ENCODE data around the gene COL4A2. TPM values are rescaled to one million over a fixed set of nuclear protein-coding genes. Genes with fewer than 3 reads are reported as not detected.
A peak's percentile ranks its signal among the peaks of the same experiment; 100 is the strongest.

The COL4A2 gene
- total RNA-seq, 1 donor from 2014 or later: not detected

DNA sequence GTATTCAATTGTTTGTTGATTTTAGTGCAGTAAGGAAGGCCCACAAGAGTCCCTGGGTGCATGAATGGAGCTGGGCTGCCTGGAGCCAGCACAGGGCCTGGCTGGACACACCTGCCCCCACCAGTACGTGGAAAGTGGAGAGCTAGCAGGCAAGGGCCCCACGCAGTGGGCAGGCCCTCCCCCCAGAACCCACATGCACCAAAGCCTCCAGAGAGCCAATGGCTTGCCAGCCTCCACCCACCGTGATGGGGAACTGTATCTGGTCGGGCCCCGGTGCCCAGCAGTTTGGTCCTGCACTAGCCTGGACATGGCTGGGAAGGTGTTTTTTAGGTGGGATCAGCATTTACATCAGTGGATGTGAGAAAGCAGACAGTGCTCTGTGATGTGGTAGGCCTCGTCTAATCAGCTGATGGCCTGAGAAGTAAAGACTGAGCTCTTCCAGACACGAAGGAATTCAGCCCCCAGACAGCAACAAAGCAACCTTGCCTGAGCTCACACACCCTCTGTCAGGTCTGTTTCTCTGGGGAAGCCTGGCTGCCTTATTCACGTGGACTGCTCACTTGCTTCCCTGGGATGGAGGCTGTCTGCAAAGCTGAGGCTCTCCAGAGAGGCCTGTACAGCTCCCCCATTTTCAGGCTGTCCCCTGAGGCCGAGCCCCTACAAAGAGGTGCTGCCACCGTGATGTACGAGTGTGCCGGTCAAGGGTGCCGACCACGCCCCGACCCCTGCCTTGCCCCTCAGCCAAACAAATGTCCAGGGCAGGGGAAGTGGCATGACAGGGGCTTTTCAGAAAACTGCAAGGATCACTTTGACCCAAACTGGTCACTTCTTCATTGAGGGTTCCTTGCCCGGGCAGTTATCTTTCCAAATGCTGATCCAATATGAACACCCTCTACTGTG, 226.9 kb downstream of the COL4A2 start:
- peaks cover 23% of the 10 kb centered on the region for H3K4me1 Mint-ChIP-seq
- POLR2A ChIA-PET: interaction anchor here (0.6 kb wide), 1 partner anchor 360 kb away, joined by 6 read pairs; no protein-coding TSS in a partner anchor
- no peaks in the 10 kb centered on the region for H3K36me3 Mint-ChIP-seq (ENCODE audit: low read depth)
- TF ChIP-seq, protein P1, sequence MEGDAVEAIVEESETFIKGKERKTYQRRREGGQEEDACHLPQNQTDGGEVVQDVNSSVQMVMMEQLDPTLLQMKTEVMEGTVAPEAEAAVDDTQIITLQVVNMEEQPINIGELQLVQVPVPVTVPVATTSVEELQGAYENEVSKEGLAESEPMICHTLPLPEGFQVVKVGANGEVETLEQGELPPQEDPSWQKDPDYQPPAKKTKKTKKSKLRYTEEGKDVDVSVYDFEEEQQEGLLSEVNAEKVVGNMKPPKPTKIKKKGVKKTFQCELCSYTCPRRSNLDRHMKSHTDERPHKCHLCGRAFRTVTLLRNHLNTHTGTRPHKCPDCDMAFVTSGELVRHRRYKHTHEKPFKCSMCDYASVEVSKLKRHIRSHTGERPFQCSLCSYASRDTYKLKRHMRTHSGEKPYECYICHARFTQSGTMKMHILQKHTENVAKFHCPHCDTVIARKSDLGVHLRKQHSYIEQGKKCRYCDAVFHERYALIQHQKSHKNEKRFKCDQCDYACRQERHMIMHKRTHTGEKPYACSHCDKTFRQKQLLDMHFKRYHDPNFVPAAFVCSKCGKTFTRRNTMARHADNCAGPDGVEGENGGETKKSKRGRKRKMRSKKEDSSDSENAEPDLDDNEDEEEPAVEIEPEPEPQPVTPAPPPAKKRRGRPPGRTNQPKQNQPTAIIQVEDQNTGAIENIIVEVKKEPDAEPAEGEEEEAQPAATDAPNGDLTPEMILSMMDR (IDR thresholded peaks at IDR 0.05): no peak
- intact Hi-C loops (cut with micrococcal nuclease): no loop called here
- H3K27ac Mint-ChIP-seq: no peak overlapping the region
- no peak overlapping the region for H3K4me3 Mint-ChIP-seq
- H3K27me3 Mint-ChIP-seq: no peaks in the 10 kb centered on the region
- no peaks in the 10 kb centered on the region for H3K9me3 Mint-ChIP-seq
- CTCF ChIA-PET: no interaction called here
- ATAC-seq (ENCODE audit: low read depth) (no peak), DNase-seq (no peak)

DNA sequence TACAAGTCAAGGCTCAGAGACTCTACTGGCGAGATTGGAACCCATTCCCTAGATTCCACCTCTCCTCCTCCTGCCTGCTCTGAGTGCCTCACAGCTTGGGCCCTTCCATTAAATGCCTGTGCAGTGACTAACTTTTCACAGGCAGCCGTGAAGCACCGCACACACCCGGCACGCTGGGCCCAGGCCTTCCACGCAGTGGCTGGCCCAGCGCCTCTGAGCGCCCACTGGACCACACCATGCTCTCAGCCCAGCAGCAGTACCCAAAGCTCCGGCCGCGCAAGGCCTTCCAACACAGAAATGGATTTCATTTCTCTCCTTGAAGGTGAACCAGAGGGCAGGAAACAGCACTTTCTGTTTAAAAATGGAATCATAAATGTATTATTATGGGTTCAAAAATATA, 228.4 kb downstream of the COL4A2 start:
- Mint-ChIP-seq H3K27me3 (no peaks in the 10 kb centered on the region), H3K4me1 (peaks cover 23% of the 10 kb centered on the region), H3K9me3 (no peaks in the 10 kb centered on the region), H3K4me3 (no peak overlapping the region), H3K27ac (no peak overlapping the region), H3K36me3 (ENCODE audit: low read depth) (no peaks in the 10 kb centered on the region)
- DNase-seq (no peak), ATAC-seq (ENCODE audit: low read depth) (no peak)
- POLR2A ChIA-PET: no interaction called here
- TF ChIP-seq, protein P1 (IDR thresholded peaks at IDR 0.05): no peak
- intact Hi-C loops (cut with micrococcal nuclease): no loop called here
- CTCF ChIA-PET: no interaction called here

DNA sequence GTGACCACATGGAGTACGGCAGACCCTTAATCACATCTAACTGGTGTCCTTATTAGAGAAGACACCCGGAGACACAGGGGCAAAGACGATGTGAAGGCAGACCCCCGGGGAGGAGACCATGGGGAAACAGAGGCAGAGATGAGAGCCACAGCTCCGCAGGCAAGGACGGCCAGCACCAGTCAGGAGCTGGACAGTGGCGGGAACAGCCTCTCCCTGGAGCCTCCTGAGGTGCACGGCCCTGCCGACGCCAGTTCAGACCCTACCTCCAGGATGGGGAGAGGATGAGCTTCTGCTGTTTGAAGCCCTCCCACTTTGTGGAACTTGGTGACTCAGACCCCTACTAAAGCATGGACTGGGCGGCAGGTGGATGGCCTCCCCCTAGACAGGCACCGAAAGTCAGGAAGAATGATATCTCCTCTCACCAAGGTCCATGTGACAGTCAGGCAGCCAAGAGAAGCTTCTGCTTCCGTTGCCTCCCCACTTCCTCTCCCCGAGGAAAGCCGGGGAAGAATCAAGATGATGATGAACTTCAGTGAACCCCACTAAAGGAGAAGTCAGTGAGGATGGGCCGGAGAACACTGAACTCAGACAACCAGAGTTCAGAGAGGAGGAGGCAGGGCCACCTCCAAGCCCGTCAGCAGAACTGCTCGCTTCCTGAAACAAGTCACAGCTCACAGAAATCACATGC, 229.1 kb downstream of the COL4A2 start:
- Mint-ChIP-seq H3K4me3 (no peak overlapping the region), H3K27me3 (no peaks in the 10 kb centered on the region), H3K9me3 (no peaks in the 10 kb centered on the region), H3K4me1 (peaks cover 23% of the 10 kb centered on the region), H3K27ac (peak overlapping the region; percentile 50), H3K36me3 (ENCODE audit: low read depth) (no peaks in the 10 kb centered on the region)
- intact Hi-C loops (cut with micrococcal nuclease): no loop called here
- peak; percentile 50 for ATAC-seq (ENCODE audit: low read depth)
- TF ChIP-seq, protein P1 (IDR thresholded peaks at IDR 0.05): no peak
- ChIA-PET POLR2A (no interaction called here), CTCF (no interaction called here)
- DNase-seq: no peak

DNA sequence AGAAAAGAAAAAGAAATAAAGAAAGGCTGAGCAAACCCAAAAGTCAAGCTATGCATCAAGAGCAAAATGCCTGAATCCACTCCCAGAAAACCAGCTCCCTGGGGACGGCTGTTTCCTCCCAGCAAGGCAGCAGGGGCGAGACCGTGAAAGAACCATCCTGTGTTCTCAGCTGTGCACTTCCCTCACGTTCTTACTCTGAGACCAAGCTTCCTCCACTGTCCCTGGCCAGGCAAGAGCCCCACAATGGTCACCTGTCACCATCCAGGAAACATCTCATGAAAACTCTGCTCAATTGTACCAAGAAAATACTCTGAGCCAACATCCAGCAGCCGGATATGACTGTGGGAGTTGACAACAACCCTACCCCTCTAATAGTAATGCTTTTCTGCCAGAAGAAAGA, 231.5 kb downstream of the COL4A2 start:
- no peak for DNase-seq
- TF ChIP-seq, protein P1 (IDR thresholded peaks at IDR 0.05): no peak
- ChIA-PET POLR2A (interaction anchor here (0.6 kb wide), 1 partner anchor 153 kb away, joined by 5 read pairs; no protein-coding TSS in a partner anchor), CTCF (no interaction called here)
- intact Hi-C loops (cut with micrococcal nuclease): no loop called here
- no peaks in the 10 kb centered on the region for H3K36me3 Mint-ChIP-seq (ENCODE audit: low read depth)
- ATAC-seq (ENCODE audit: low read depth): no peak
- H3K4me1 Mint-ChIP-seq: peaks cover 26% of the 10 kb centered on the region
- no peaks in the 10 kb centered on the region for H3K9me3 Mint-ChIP-seq
- H3K27ac Mint-ChIP-seq: peak overlapping the region; percentile 6
- H3K27me3 Mint-ChIP-seq: no peaks in the 10 kb centered on the region
- H3K4me3 Mint-ChIP-seq: no peak overlapping the region

DNA sequence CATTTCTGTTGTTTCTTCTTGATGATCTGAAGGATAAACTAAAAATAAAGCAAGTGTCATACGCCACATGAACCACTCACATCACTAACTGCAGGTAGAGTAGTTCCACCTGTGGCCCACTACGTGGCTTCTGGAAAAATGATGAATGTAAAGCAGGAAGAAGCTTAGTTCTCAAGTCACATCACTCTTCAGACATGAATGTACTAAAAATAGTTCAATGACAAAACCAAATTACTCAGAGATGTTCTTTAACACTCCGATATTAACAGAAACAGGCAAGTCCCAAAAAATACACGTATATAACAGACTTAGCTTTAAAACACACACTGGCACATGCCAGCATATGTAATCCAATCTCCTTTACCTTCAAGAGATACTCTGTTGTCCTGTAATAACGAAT, 232.8 kb downstream of the COL4A2 start:
- Mint-ChIP-seq H3K4me3 (no peak overlapping the region), H3K27ac (no peak overlapping the region), H3K4me1 (peaks cover 26% of the 10 kb centered on the region), H3K9me3 (no peaks in the 10 kb centered on the region), H3K36me3 (ENCODE audit: low read depth) (no peaks in the 10 kb centered on the region), H3K27me3 (no peaks in the 10 kb centered on the region)
- CTCF ChIA-PET: no interaction called here
- intact Hi-C loops (cut with micrococcal nuclease): no loop called here
- TF ChIP-seq, protein P1 (IDR thresholded peaks at IDR 0.05): no peak
- ATAC-seq (ENCODE audit: low read depth) (no peak), DNase-seq (no peak)
- POLR2A ChIA-PET: interaction anchor here (0.6 kb wide), 1 partner anchor 39 kb away, joined by 3 read pairs; no protein-coding TSS in a partner anchor
